ENCODE results near the gene MAZ. TPM values are rescaled to one million over a fixed set of nuclear protein-coding genes. Genes with fewer than 3 reads are reported as not detected.

MAZ gene
- total and polyA plus RNA-seq, 2 of the 13 experiments (the other 11 are each of a cell fraction or from before 2014, with no cell fraction given) = 203 to 277 TPM

- TF ChIP-seq, protein P1, sequence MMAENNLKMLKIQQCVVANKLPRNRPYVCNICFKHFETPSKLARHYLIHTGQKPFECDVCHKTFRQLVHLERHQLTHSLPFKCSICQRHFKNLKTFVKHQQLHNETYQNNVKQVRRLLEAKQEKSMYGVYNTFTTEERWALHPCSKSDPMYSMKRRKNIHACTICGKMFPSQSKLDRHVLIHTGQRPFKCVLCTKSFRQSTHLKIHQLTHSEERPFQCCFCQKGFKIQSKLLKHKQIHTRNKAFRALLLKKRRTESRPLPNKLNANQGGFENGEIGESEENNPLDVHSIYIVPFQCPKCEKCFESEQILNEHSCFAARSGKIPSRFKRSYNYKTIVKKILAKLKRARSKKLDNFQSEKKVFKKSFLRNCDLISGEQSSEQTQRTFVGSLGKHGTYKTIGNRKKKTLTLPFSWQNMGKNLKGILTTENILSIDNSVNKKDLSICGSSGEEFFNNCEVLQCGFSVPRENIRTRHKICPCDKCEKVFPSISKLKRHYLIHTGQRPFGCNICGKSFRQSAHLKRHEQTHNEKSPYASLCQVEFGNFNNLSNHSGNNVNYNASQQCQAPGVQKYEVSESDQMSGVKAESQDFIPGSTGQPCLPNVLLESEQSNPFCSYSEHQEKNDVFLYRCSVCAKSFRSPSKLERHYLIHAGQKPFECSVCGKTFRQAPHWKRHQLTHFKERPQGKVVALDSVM (CRISPR knock-in tag; IDR thresholded peaks at IDR 0.05) = peak; percentile 94
- TF ChIP-seq MIXL1 (CRISPR knock-in tag; IDR thresholded peaks at IDR 0.05) (peak; percentile 40; the same call in 1 of the 2 replicates), ZNF577 (CRISPR knock-in tag; IDR thresholded peaks at IDR 0.05; ENCODE audit: borderline replicate concordance, low read depth) (no peak), SMARCC2 (IDR thresholded peaks at IDR 0.05) (no peak), BORCS8-MEF2B (CRISPR knock-in tag; IDR thresholded peaks at IDR 0.05) (peak; percentile 90), ATF2 (CRISPR knock-in tag; IDR thresholded peaks at IDR 0.05) (peak; percentile 87; the same call in 1 of the 2 replicates), NFATC3 (CRISPR knock-in tag; IDR thresholded peaks at IDR 0.05) (peak; percentile 87; the same call in 1 of the 2 replicates), XBP1 (CRISPR knock-in tag; IDR thresholded peaks at IDR 0.05) (no peak), PCBP2 (optimal IDR thresholded peaks at IDR 0.05; ENCODE audit: low read depth, low read length, poor library complexity, severe bottlenecking) (no peak), ZNF362 (CRISPR knock-in tag; IDR thresholded peaks at IDR 0.05; ENCODE audit: borderline replicate concordance) (peak; percentile 76), IKZF1 (IDR thresholded peaks at IDR 0.05) (no peak), REL (CRISPR knock-in tag; conservative IDR thresholded peaks at IDR 0.05) (0 out of 2 replicates have a peak, but pooled peaks have one; percentile 22), RNF2 (conservative IDR thresholded peaks at IDR 0.05; ENCODE audit: low read depth) (peak; percentile 94), ZNF850 (CRISPR knock-in tag; conservative IDR thresholded peaks at IDR 0.05) (no peak; the same call in 1 of the 2 replicates), ZNF430 (CRISPR knock-in tag; IDR thresholded peaks at IDR 0.05) (no peak; the same call in 1 of the 2 replicates), JDP2 (CRISPR knock-in tag; IDR thresholded peaks at IDR 0.05; ENCODE audit: borderline replicate concordance) (no peak), MBNL3 (CRISPR knock-in tag; conservative IDR thresholded peaks at IDR 0.05) (no peak), TSC22D2 (CRISPR knock-in tag; IDR thresholded peaks at IDR 0.05; ENCODE audit: borderline replicate concordance) (0 out of 2 replicates have a peak, but pooled peaks have one; percentile 69), REPIN1 (CRISPR knock-in tag; IDR thresholded peaks at IDR 0.05; ENCODE audit: borderline replicate concordance, low read depth) (peak; percentile 76; the same call in 1 of the 2 replicates)
- TF ChIP-seq, protein P2, sequence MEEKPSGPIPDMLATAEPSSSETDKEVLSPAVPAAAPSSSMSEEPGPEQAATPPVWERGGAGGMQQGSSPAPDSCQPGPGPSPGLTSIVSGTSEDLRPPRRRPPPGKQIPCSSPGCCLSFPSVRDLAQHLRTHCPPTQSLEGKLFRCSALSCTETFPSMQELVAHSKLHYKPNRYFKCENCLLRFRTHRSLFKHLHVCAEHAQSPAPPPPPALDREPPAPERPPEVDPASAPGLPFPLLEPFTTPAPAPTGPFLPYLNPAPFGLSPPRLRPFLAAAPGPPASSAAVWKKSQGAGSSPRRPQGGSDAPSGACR (CRISPR knock-in tag; IDR thresholded peaks at IDR 0.05) = peak; percentile 12; the same call in 1 of the 2 replicates
- TF ChIP-seq, protein P3, sequence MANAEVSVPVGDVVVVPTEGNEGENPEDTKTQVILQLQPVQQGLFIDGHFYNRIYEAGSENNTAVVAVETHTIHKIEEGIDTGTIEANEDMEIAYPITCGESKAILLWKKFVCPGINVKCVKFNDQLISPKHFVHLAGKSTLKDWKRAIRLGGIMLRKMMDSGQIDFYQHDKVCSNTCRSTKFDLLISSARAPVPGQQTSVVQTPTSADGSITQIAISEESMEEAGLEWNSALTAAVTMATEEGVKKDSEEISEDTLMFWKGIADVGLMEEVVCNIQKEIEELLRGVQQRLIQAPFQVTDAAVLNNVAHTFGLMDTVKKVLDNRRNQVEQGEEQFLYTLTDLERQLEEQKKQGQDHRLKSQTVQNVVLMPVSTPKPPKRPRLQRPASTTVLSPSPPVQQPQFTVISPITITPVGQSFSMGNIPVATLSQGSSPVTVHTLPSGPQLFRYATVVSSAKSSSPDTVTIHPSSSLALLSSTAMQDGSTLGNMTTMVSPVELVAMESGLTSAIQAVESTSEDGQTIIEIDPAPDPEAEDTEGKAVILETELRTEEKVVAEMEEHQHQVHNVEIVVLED (CRISPR knock-in tag; IDR thresholded peaks at IDR 0.05; ENCODE audit: borderline replicate concordance) = peak; percentile 99
These were observed 9.7 kb downstream of the MAZ start, which contains the start of gene PAGR1 (continued) for GRCh38 chr16:29815793-29816693.

Measured in HepG2 (cell line).